Activated CD4-positive, alpha-beta memory T cell treated with anti-CD3 and anti-CD28 coated beads, Interleukin-2, amount 10 ng/mL, durations not matched to agents 7 days and 5 days (primary cell): Measurements from ENCODE around the gene CDHR4. TPM values are rescaled to one million over a fixed set of nuclear protein-coding genes. Genes with fewer than 3 reads are reported as not detected.

Experiments used
- CTCF ChIA-PET: fragments of 350-600 bp; sonication (Branson Sonifier 250); formaldehyde crosslinking; loops from one replicate; lab custom pipeline; 2021; ENCODE audit warnings: antibody characterized with exemption, inconsistent platforms; lab: Charles Lee
- POLR2A ChIA-PET: fragments of 350-600 bp; sonication (Branson Sonifier 250); formaldehyde crosslinking; loops from one replicate; lab custom pipeline; 2021; ENCODE audit warnings: antibody characterized with exemption; lab: Charles Lee
- DNase-seq: peaks from one replicate; pipeline ENCODE4 v3.0.0-alpha.2; 2020
- H3K27ac Mint-ChIP-seq: one replicate; pipeline ENCODE4 v1.8.0; 2021; ENCODE audit warnings: mild to moderate bottlenecking, mixed read lengths
- H3K27me3 Mint-ChIP-seq: one replicate; pipeline ENCODE4 v1.8.0; 2021; ENCODE audit warnings: mixed read lengths
- H3K36me3 Mint-ChIP-seq: one replicate; pipeline ENCODE4 v1.8.0; 2021; ENCODE audit warnings: low read depth, mixed read lengths
- H3K4me1 Mint-ChIP-seq: one replicate; pipeline ENCODE4 v1.8.0; 2021; ENCODE audit warnings: mixed read lengths
- H3K4me3 Mint-ChIP-seq: one replicate; pipeline ENCODE4 v1.8.0; 2021; ENCODE audit warnings: mild to moderate bottlenecking, mixed read lengths
- H3K9me3 Mint-ChIP-seq: one replicate; pipeline ENCODE4 v1.8.0; 2021; ENCODE audit warnings: mixed read lengths
- total RNA-seq, 2 experiments: library from RNA; stranded (reverse); gene quantifications; one replicate each; pipeline ENCODE4 v1.2.3, GENCODE V29; 2021

CDHR4 gene
- total RNA-seq, 2 experiments from 2014 or later: not detected

DNA sequence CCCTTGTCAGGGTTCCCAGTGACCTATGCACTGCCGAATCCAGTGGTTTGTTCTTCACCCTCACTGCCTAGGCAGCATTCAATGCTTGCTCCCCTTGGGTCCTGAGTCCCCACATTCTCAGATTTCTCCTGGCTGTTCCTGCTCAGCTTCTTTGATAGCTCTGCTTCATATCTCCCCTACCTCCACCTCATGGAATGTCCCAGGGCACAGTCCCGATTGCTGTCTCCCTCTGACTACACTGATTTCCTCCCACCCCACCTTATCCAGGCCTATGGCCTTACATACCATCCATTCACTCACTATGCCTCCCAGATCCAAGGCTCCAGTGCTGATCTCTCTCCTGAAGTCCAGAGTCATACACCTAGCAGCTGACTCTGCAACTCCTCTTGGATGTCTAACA is 1.5 kb upstream of the CDHR4 start:
- Mint-ChIP-seq H3K4me1 (peaks cover 24% of the 10 kb centered on the region), H3K36me3 (peaks cover 4% of the 10 kb centered on the region), H3K4me3 (no peak overlapping the region), H3K27me3 (peaks cover 16% of the 10 kb centered on the region), H3K9me3 (no peaks in the 10 kb centered on the region), H3K27ac (no peak overlapping the region)
- DNase-seq: no peak
- ChIA-PET CTCF (interaction anchor here (1.2 to 5.8 kb wide), 4 partner anchors 12 to 105 kb away, joined by 3 to 104 read pairs (median 28); partner anchors contain the start of gene UBA7), POLR2A (interaction anchor here (0.6 to 5.9 kb wide), 3 partner anchors 12 to 288 kb away, joined by 3 to 54 read pairs (median 24); partner anchors contain the start of genes RBM5 and UBA7)

DNA sequence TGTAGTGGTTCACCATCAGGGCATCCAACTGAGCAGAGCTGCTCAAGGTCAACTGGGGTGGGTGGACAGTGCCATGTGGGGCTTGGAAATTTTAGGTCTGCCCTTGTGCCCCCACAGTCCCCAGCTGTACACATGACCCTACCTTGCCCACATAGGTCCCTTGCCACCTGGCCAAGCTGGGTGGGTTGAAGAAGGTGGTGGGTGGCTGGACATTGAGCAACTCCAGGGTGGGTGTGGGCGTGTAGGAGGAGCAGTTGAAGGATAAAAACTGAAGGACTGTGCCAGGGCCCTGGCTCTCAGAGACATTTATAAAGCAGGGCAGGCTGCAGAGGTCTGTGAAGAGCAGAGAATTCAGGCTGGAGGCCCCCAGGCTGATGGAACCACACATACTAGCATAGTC is 568 bp downstream of the CDHR4 start:
- ChIA-PET CTCF (interaction anchor here (1.2 to 2.6 kb wide), 3 partner anchors 9 to 40 kb away, joined by 4 to 8 read pairs (median 6); no protein-coding TSS in a partner anchor), POLR2A (interaction anchor here (0.7 to 1.6 kb wide), 3 partner anchors 13 to 15 kb away, joined by 3 to 5 read pairs (median 4); partner anchors contain the start of genes IP6K1 and UBA7)
- Mint-ChIP-seq H3K4me1 (peaks cover 14% of the 10 kb centered on the region), H3K27me3 (peaks cover 16% of the 10 kb centered on the region), H3K4me3 (no peak overlapping the region), H3K36me3 (no peaks in the 10 kb centered on the region), H3K9me3 (no peaks in the 10 kb centered on the region), H3K27ac (no peak overlapping the region)
- no peak for DNase-seq

DNA sequence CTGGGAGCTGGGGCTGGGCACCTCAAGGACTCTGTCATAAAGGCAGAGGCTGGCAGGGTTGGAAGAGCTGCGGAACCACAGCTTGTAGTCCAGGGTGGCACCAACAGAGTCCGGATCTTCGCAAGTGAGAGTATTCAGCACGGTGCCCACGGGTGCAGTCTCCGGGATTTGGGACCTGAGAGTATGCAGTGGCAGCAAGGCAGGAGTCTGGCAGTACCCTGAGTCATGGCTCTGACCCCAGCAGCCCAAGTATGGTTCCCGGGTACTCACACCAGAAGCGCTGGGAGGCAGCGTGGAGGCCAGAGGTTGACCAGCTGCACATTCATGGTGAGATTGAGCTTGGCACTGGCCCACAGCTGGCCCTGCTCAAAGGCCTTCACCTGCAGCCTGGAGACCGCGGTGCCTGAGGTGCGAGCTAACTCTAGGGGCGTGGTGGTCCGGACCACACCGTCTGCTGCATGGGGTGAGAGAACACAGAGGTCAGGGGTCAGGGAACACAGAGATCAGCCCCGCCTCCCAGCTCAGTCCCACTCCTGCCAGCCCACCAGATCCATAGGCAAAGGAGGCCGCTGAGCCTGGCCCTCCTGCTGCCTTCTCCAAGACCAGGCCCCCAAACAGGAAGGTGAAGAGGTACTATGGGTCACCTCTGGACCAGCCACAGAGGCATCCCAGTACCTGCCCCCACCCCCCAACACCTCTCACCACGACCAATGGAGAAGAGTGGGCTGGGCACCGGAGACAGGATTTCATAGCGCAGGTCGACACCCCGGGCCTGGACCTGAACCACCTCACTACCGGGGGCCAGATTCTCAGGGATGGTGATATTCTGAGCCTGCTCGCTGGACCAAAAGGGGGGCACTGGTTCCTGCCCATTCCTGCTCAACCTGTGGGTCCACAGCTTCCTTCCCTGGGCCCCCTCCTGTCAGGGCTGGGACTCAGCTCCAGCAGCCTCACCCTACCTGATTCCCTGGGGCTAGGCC is 4.5 kb downstream of the CDHR4 start:
- ChIA-PET POLR2A (interaction anchor here (1.5 kb wide), 1 partner anchor 9 kb away, joined by 3 read pairs; the partner anchor contains the start of gene IP6K1), CTCF (interaction anchor here (1.9 kb wide), 1 partner anchor 44 kb away, joined by 5 read pairs; no protein-coding TSS in a partner anchor)
- H3K36me3 Mint-ChIP-seq: no peaks in the 10 kb centered on the region
- peaks cover 7% of the 10 kb centered on the region for H3K27me3 Mint-ChIP-seq
- no peaks in the 10 kb centered on the region for H3K4me1 Mint-ChIP-seq
- H3K4me3 Mint-ChIP-seq: no peak overlapping the region
- no peak overlapping the region for H3K27ac Mint-ChIP-seq
- no peak for DNase-seq
- H3K9me3 Mint-ChIP-seq: no peaks in the 10 kb centered on the region

DNA sequence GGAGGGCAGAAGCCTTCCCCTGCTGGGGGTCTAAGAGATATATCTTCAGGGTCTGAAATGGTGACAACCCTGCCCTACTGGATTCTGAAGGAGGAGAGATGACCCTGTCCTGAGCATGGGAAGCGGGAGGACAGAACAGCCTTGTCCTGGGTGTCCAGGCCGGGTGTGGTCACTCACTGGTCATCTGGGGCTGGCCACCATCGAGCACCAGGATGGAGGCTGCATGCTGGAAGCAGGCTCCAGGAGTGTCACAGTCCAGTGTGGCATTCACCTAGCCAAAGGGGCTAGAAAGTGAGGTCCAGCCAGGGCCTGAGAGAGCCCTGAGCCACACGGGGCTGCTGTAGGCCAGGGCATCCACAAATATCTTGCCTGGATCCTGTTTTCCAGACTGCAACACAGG is 5.2 kb downstream of the CDHR4 start:
- Mint-ChIP-seq H3K36me3 (no peaks in the 10 kb centered on the region), H3K4me1 (no peaks in the 10 kb centered on the region), H3K9me3 (no peaks in the 10 kb centered on the region), H3K4me3 (no peak overlapping the region), H3K27ac (no peak overlapping the region), H3K27me3 (peaks cover 7% of the 10 kb centered on the region)
- no peak for DNase-seq
- ChIA-PET POLR2A (interaction anchor here (1.5 kb wide), 1 partner anchor 8 kb away, joined by 3 read pairs; the partner anchor contains the start of gene IP6K1), CTCF (interaction anchor here (1.9 kb wide), 1 partner anchor 45 kb away, joined by 5 read pairs; no protein-coding TSS in a partner anchor)

DNA sequence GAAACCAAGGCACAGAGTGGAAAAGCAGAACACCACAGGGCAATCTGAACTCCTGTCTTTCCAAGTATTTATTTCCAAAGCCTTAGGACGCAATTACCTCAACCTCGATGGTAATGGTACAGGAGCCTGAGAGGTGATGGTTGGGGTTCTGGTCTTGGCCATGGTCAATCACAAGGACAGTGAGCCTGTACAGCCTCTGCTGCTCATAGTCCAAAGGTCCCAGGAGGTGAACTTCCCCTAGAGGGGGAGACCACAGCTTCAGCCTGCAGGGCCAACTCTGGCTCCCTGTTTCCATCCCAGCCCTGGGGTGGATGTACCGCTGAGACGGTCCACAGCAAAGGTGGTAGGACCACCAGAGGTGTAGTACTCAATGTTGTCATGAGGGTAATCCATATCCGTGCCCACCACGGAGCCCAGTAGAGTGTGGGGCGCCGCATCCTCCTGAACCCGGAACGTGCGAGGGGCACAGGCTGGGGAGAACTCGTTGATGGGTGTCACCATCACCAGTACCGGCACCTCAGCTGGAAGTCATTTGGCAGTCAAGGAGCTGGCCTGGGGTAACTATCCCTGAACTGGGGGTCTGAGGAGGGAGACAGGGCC is 6.1 kb downstream of the CDHR4 start:
- no peaks in the 10 kb centered on the region for H3K4me1 Mint-ChIP-seq
- no peaks in the 10 kb centered on the region for H3K9me3 Mint-ChIP-seq
- POLR2A ChIA-PET: no interaction called here
- no peaks in the 10 kb centered on the region for H3K36me3 Mint-ChIP-seq
- H3K27ac Mint-ChIP-seq: no peak overlapping the region
- DNase-seq: no peak
- no peak overlapping the region for H3K4me3 Mint-ChIP-seq
- CTCF ChIA-PET: interaction anchor here (1.1 kb wide), 1 partner anchor 9 kb away, joined by 3 read pairs; the partner anchor contains the start of gene INKA1
- H3K27me3 Mint-ChIP-seq: peaks cover 7% of the 10 kb centered on the region

DNA sequence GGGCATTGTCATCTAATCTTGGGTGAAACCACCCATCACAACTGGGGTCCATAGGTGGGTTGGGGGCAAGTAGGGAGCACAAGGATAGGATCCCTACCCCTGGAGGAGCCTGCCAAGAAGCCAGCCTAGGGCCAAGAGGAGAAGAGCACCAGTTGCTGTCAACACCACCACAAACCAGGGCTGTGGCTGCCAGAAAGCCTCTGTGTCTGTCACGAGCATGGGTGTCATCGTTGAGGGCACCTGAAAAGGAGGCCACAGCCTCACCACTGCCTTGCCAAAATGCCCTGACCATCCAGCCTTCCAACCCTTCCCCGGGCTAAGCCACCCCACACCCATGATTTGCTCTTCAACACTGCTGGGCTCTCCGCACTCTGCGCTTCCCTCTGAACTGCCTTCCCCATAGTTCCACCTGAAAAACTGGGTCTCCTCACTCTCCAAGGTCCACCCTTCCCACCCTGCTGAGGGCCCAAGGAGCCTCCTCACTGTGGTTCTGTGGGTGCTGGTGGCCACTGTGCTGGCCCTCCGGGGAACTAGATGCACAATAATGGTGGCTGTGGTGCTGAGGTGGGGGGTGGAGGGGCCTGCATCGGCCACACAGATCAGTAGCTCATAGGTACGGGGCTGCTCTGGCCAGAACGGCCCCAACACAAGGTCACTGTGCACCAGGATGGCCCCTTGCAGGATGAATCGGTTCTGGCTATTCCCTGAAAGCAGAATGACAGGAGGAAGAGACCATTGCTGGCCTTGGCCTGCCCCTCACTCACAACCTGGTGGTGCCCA is 7.1 kb downstream of the CDHR4 start:
- no peak overlapping the region for H3K4me3 Mint-ChIP-seq
- no peak for DNase-seq
- ChIA-PET CTCF (interaction anchor here (1.1 kb wide), 1 partner anchor 10 kb away, joined by 3 read pairs; the partner anchor contains the start of gene INKA1), POLR2A (no interaction called here)
- H3K9me3 Mint-ChIP-seq: no peaks in the 10 kb centered on the region
- H3K36me3 Mint-ChIP-seq: no peaks in the 10 kb centered on the region
- H3K27ac Mint-ChIP-seq: no peak overlapping the region
- peaks cover 7% of the 10 kb centered on the region for H3K27me3 Mint-ChIP-seq
- peaks cover 3% of the 10 kb centered on the region for H3K4me1 Mint-ChIP-seq

DNA sequence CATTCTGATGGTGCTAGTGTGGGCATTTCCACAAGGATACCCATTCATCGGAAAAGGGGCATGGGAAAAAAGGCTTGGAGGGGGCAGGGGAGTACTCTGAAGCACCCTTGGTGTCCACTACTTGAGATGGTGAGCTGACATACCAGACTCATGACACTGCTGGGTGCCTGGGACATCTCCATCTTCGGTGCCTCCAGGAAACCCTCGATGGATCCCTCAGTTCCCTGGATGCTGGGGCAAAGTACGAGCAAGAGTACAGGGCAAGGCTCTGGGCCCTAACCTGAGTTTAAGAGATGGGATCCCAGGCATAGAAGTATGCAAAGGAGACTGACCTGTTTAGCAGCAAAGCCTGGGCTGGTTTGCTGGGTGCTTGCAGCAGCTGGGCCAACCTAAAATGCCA is 8.1 kb downstream of the CDHR4 start:
- Mint-ChIP-seq H3K4me1 (peaks cover 13% of the 10 kb centered on the region), H3K4me3 (no peak overlapping the region), H3K9me3 (no peaks in the 10 kb centered on the region), H3K36me3 (no peaks in the 10 kb centered on the region), H3K27me3 (peaks cover 7% of the 10 kb centered on the region), H3K27ac (no peak overlapping the region)
- ChIA-PET POLR2A (no interaction called here), CTCF (no interaction called here)
- DNase-seq: no peak

DNA sequence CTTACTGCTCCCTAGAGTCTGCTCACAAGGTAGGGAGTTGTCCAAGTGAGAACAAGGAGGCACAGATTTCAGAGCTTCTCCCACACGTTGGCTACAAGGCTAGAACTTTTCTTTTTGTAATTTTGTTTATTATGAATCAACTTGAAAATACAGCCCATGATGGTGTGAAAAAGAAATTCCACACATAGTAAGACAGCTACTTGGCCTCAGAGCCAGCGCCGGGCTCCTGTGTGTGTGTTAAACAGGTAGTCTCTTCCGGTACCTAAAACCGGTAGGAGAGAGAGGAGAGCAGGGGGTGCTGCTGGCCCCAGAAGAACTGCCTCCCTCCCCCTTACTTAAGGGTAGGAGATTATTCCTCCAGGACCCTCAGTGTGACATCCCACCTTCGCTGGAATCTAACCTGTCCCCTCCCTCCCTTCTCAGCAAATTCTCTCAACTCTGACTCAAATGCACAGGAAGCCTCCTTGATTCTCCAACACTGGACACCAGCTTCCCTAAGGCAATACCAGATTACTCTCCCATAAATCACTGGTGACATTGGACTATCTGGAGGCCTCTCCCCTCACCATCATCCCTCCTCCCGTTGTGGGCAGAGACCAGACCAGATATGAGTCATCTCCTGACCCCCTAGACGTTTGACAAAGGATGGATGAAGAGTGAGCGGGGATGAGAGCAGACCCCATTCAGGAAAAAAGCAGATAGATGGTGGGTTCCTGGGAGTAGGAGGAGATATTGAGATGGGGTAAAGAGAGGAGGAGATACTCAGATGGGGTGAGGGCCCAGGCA is 8.9 kb downstream of the CDHR4 start:
- peaks cover 14% of the 10 kb centered on the region for H3K4me1 Mint-ChIP-seq
- POLR2A ChIA-PET: no interaction called here
- DNase-seq: no peak
- CTCF ChIA-PET: interaction anchor here (1.9 to 2.2 kb wide), 2 partner anchors 9 to 12 kb away, joined by 4 to 5 read pairs; partner anchors contain the start of genes CDHR4 and INKA1
- H3K27me3 Mint-ChIP-seq: peaks cover 7% of the 10 kb centered on the region
- H3K4me3 Mint-ChIP-seq: no peak overlapping the region
- no peaks in the 10 kb centered on the region for H3K36me3 Mint-ChIP-seq
- H3K27ac Mint-ChIP-seq: no peak overlapping the region
- H3K9me3 Mint-ChIP-seq: no peaks in the 10 kb centered on the region

DNA sequence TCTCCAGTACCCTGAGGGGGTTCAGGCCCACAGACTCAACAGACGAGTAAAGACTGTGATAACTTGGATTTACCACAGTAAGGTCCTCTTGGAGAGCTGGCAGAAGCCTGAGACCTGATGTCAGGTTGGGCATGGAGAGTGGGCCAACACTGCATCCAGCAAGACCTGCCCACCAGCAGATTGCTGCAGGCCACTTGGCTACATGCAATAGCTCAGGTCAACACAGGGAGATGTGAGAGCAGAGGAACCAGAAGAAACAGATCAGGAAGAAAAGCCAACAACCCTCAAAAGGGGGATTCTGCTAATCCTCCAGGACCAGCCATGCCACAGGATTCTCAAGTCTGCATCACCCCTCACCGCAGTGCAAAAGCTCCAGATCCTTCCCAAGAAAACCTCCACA is 11.6 kb downstream of the CDHR4 start:
- no peak overlapping the region for H3K27ac Mint-ChIP-seq
- H3K36me3 Mint-ChIP-seq: peaks cover 10% of the 10 kb centered on the region
- peaks cover 7% of the 10 kb centered on the region for H3K27me3 Mint-ChIP-seq
- CTCF ChIA-PET: interaction anchor here (1.1 to 3.6 kb wide), 2 partner anchors 15 to 51 kb away, joined by 3 to 22 read pairs; partner anchors contain the start of gene INKA1
- no peak for DNase-seq
- POLR2A ChIA-PET: interaction anchor here (1.4 to 2.7 kb wide), 5 partner anchors 15 to 302 kb away, joined by 3 to 17 read pairs (median 8); partner anchors contain the start of genes INKA1, RBM5, RBM6 and RNF123
- H3K4me1 Mint-ChIP-seq: peaks cover 31% of the 10 kb centered on the region
- H3K4me3 Mint-ChIP-seq: no peak overlapping the region
- H3K9me3 Mint-ChIP-seq: no peaks in the 10 kb centered on the region

DNA sequence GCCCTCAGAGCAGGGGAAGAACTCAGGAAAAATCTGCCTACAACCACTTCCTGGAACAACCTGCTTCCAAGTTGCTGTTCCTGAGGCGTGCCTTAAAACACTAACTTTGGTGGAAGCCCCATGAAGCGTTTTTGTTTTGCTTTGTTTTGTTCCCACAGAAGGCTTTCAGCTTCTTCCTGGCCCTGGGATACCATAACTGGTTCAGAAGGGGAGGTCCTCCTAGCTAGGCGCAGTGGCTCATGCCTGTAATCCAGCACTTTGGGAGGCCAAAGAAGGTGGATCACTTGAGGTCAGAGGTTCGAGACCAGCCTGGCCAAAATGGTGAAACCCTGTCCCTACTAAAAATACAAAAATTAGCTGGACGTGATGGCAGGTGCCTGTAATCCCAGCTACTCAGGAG is 12.1 kb downstream of the CDHR4 start:
- no peaks in the 10 kb centered on the region for H3K9me3 Mint-ChIP-seq
- CTCF ChIA-PET: interaction anchor here (0.6 to 3.6 kb wide), 3 partner anchors 15 to 54 kb away, joined by 4 to 22 read pairs (median 8); partner anchors contain the start of gene INKA1
- DNase-seq: no peak
- peaks cover 5% of the 10 kb centered on the region for H3K27me3 Mint-ChIP-seq
- no peak overlapping the region for H3K27ac Mint-ChIP-seq
- no peak overlapping the region for H3K4me3 Mint-ChIP-seq
- H3K4me1 Mint-ChIP-seq: peaks cover 31% of the 10 kb centered on the region
- POLR2A ChIA-PET: interaction anchor here (0.6 to 2.7 kb wide), 12 partner anchors 15 to 302 kb away, joined by 3 to 17 read pairs (median 4); partner anchors contain the start of genes AMIGO3, INKA1, RBM5 and RBM6
- H3K36me3 Mint-ChIP-seq: peaks cover 10% of the 10 kb centered on the region

DNA sequence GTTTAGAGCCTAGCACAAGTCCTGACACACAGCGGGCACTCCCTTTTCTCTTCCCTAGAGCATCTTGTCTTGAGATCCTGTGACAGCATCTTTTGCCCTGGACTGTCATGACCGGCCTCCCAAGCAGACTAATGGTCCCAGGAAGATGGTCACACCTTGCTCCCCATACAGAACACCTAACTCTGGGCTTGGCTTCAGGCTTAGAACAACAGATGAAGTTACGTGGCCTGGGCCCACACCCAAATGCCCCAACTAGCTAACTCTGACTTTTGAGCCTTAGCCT is 12.6 kb downstream of the CDHR4 start:
- CTCF ChIA-PET: interaction anchor here (0.6 to 3.6 kb wide), 3 partner anchors 16 to 53 kb away, joined by 4 to 22 read pairs (median 8); partner anchors contain the start of gene INKA1

More for the DNA sequence above, 12.6 kb downstream of the CDHR4 start:
- Mint-ChIP-seq H3K4me3 (peak overlapping the region; percentile 85), H3K9me3 (no peaks in the 10 kb centered on the region), H3K4me1 (peaks cover 33% of the 10 kb centered on the region), H3K36me3 (peaks cover 10% of the 10 kb centered on the region), H3K27ac (peak overlapping the region; percentile 92), H3K27me3 (peaks cover 3% of the 10 kb centered on the region)
- DNase-seq: no peak
- POLR2A ChIA-PET: interaction anchor here (0.6 to 2.7 kb wide), 12 partner anchors 16 to 303 kb away, joined by 3 to 17 read pairs (median 4); partner anchors contain the start of genes AMIGO3, INKA1, RBM5 and RBM6
